ENCODE measurements around the gene FSTL4. TPM values are rescaled to one million over a fixed set of nuclear protein-coding genes. Genes with fewer than 3 reads are reported as not detected.

Gene FSTL4
- total and polyA plus RNA-seq, 12 donors = 0.01 to 0.42 (median 0.38) TPM; not detected in 6

GRCh38 chr5:133278317-133278716, 334.0 kb downstream of the FSTL4 start:
- TF ChIP-seq CTCF (IDR thresholded peaks at IDR 0.05) = no peak
- ATAC-seq (no peak), DNase-seq (no peak)
- H3K9me3 ChIP-seq = no peaks in the 10 kb centered on the region
- WGBS, 2 donors = 70 to 77% methylated on average over 4 of the region's 4 CpGs
- H3K4me3 ChIP-seq = no peak overlapping the region
- H3K27ac ChIP-seq = no peak overlapping the region
- H3K27me3 ChIP-seq = no peaks in the 10 kb centered on the region
- intact Hi-C loops (cut with DNase I) = no loop called here
- no peaks in the 10 kb centered on the region for H3K36me3 ChIP-seq
- H3K4me1 ChIP-seq = no peaks in the 10 kb centered on the region

- Histone ChIP-seq H3K36me3 (no peaks in the 10 kb centered on the region), H3K27ac (no peak overlapping the region), H3K9me3 (no peaks in the 10 kb centered on the region), H3K27me3 (no peaks in the 10 kb centered on the region), H3K4me3 (no peak overlapping the region), H3K4me1 (no peaks in the 10 kb centered on the region)
- WGBS, 2 donors = 84 to 88% methylated on average over 8 of the region's 8 CpGs
- no peak for TF ChIP-seq CTCF (IDR thresholded peaks at IDR 0.05)
- DNase-seq (no peak), ATAC-seq (no peak)
- intact Hi-C loops (cut with DNase I) = no loop called here
These were observed 334.6 kb downstream of the FSTL4 start for GRCh38 chr5:133277744-133278143.

GRCh38 chr5:133276171-133276570, 336.2 kb downstream of the FSTL4 start:
- no peaks in the 10 kb centered on the region for H3K27me3 ChIP-seq
- 75 to 77% methylated on average over 4 of the region's 4 CpGs for WGBS, 2 donors
- H3K4me3 ChIP-seq = no peak overlapping the region
- no peaks in the 10 kb centered on the region for H3K4me1 ChIP-seq
- intact Hi-C loops (cut with DNase I) = no loop called here
- H3K27ac ChIP-seq = no peak overlapping the region
- TF ChIP-seq CTCF (IDR thresholded peaks at IDR 0.05) = no peak
- DNase-seq (no peak), ATAC-seq (peak in 1 of 8 donors; percentile 41)
- no peaks in the 10 kb centered on the region for H3K9me3 ChIP-seq
- H3K36me3 ChIP-seq = no peaks in the 10 kb centered on the region

- DNase-seq (no peak), ATAC-seq (no peak)
- TF ChIP-seq CTCF (IDR thresholded peaks at IDR 0.05) = no peak
- no peak overlapping the region for H3K27ac ChIP-seq
- H3K36me3 ChIP-seq = no peaks in the 10 kb centered on the region
- no peaks in the 10 kb centered on the region for H3K4me1 ChIP-seq
- intact Hi-C loops (cut with DNase I) = no loop called here
- H3K4me3 ChIP-seq = no peak overlapping the region
- H3K9me3 ChIP-seq = no peaks in the 10 kb centered on the region
- WGBS, 2 donors = 92 to 94% methylated on average over 7 of the region's 7 CpGs
- no peaks in the 10 kb centered on the region for H3K27me3 ChIP-seq
These were observed 336.7 kb downstream of the FSTL4 start for GRCh38 chr5:133275631-133276030.

GRCh38 chr5:133274597-133274935, 337.8 kb downstream of the FSTL4 start:
- no peaks in the 10 kb centered on the region for H3K4me1 ChIP-seq
- no peak overlapping the region for H3K27ac ChIP-seq
- TF ChIP-seq CTCF (IDR thresholded peaks at IDR 0.05) = no peak
- 61 to 62% methylated on average over 5 of the region's 5 CpGs for WGBS, 2 donors
- H3K4me3 ChIP-seq = no peak overlapping the region
- no peaks in the 10 kb centered on the region for H3K27me3 ChIP-seq
- ATAC-seq = no peak
- intact Hi-C loops (cut with DNase I) = no loop called here
- no peaks in the 10 kb centered on the region for H3K9me3 ChIP-seq
- no peak for DNase-seq
- no peaks in the 10 kb centered on the region for H3K36me3 ChIP-seq

Data from heart right ventricle (tissue), 16 donors.